SJCRH30 (cell line): ENCODE results near the gene RTN4RL1. TPM values are rescaled to one million over a fixed set of nuclear protein-coding genes. Genes with fewer than 3 reads are reported as not detected.
"Not testable (repeated sequence)": the region's sequence is repeated elsewhere in the genome, so short reads cannot be mapped to it uniquely, and the experiment has no call there.

Source experiments
- DNase-seq, 2 experiments: peaks; one replicate each; pipeline ENCODE4 v3.0.0-alpha.2; 2015 to 2020
- H3K27ac ChIP-seq: fragments of 250-450 bp; sonication (Bioruptor Pico); 2 replicates; pipeline ENCODE4 v1.5.1; 2020; ENCODE audit warnings: mild to moderate bottlenecking, moderate library complexity
- H3K27me3 ChIP-seq: fragments of 250-450 bp; sonication (Bioruptor Pico); 2 replicates; pipeline ENCODE4 v1.5.1; 2020; ENCODE audit warnings: mild to moderate bottlenecking, moderate library complexity
- H3K36me3 ChIP-seq: fragments of 250-450 bp; sonication (Bioruptor Pico); 2 replicates; pipeline ENCODE4 v1.5.1; 2020; ENCODE audit warnings: mild to moderate bottlenecking, moderate library complexity
- H3K4me1 ChIP-seq: fragments of 250-450 bp; sonication (Bioruptor Pico); 2 replicates; pipeline ENCODE4 v1.5.1; 2020; ENCODE audit warnings: mild to moderate bottlenecking, moderate library complexity
- H3K4me3 ChIP-seq: fragments of 250-450 bp; sonication (Bioruptor Pico); 2 replicates; pipeline ENCODE4 v1.5.1; 2020; ENCODE audit warnings: mild to moderate bottlenecking, moderate library complexity
- H3K9me3 ChIP-seq: fragments of 250-450 bp; sonication (Bioruptor Pico); replicated peaks from 2 replicates; pipeline ENCODE4 v1.5.1; 2020; ENCODE audit warnings: mild to moderate bottlenecking, moderate library complexity
- total RNA-seq: library from RNA; depleted of rRNA; stranded (reverse); fragments of >200 nt; shearing (Covaris generic); gene quantifications from 2 replicates; pipeline ENCODE4 v1.2.3, GENCODE V29; 2014

Gene RTN4RL1
- total RNA-seq, 1 experiment from 2014 or later: 0.83 TPM

DNA sequence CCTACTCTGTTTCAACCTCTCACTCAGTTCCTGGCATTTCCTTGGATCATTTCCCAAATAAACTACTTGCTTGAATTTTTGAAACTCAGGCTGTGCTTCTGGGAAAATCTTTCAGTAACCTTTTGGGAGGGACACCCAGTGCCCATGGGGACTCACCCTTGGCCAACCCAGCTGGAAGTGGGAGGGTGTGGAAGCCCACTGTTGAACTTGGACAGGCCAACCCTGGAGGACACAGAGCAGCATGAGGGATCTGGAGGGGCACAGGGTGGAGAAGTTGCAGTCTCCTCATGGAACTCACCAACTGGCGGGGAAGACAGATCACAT, 11.2 kb downstream of the RTN4RL1 start:
- Histone ChIP-seq H3K36me3 (no peaks in the 10 kb centered on the region), H3K27me3 (no peaks in the 10 kb centered on the region; the same call in none of the 2 replicates), H3K27ac (no peak overlapping the region), H3K4me1 (no peaks in the 10 kb centered on the region), H3K4me3 (no peak overlapping the region), H3K9me3 (no peaks in the 10 kb centered on the region)
- DNase-seq: no peak

DNA sequence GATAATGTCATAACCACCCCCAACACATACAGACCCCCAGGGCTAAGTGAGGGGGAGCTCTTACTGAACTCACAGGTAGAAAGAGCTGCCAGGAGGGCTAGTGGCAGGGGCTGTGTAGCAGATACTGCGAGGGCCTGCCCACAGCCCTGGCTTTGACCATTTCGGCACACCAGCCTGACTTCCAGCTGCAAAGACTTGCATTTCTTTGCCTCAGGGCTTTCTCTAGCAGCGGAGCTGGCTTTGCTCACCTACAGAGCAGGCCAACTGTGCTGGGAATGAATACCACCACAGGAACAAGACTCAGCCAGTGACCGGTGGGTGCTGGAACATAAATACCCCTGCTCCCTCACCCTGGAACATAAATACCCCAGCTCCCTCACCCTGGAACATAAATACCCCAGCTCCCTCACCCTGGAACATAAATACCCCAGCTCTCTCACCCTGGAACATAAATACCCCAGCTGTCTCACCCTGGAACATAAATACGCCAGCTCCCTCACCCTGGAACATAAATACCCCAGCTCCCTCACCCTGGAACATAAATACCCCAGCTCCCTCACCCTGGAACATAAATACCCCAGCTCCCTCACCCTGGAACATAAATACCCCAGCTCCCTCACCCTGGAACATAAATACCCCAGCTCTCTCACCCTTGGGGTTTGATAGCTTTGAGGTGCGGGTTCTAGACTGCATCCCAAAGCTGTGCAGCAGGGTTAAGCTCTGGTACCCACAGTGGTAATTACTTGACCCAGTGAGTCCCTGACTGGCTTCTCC, 11.7 kb downstream of the RTN4RL1 start:
- H3K4me1 ChIP-seq, H3K4me3 ChIP-seq, DNase-seq, H3K36me3 ChIP-seq, H3K27me3 ChIP-seq, H3K9me3 ChIP-seq, H3K27ac ChIP-seq: not testable (repeated sequence)

DNA sequence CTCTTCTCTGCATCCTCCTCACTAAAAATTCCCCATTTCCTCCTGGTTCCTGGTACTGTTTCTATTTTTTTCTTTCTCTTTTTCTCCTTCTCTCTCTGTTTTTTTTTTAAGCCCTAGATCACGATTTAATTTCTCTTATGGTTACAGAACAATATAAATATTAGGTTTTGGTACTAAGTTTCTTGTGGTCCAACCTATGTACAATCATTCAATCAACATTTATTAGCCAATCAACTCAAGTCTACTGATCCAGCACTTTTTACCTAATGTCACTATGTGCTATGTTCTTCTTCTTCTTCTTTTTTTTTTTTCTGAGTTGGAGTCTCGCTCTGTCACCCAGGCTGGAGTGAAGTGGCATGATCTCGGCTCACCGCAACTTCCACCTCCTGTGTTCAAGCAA, 12.6 kb downstream of the RTN4RL1 start:
- Histone ChIP-seq H3K4me3 (no peak overlapping the region), H3K36me3 (no peaks in the 10 kb centered on the region), H3K27ac (no peak overlapping the region), H3K4me1 (no peaks in the 10 kb centered on the region), H3K9me3 (no peaks in the 10 kb centered on the region), H3K27me3 (no peaks in the 10 kb centered on the region; the same call in 1 of the 2 replicates)
- no peak for DNase-seq

DNA sequence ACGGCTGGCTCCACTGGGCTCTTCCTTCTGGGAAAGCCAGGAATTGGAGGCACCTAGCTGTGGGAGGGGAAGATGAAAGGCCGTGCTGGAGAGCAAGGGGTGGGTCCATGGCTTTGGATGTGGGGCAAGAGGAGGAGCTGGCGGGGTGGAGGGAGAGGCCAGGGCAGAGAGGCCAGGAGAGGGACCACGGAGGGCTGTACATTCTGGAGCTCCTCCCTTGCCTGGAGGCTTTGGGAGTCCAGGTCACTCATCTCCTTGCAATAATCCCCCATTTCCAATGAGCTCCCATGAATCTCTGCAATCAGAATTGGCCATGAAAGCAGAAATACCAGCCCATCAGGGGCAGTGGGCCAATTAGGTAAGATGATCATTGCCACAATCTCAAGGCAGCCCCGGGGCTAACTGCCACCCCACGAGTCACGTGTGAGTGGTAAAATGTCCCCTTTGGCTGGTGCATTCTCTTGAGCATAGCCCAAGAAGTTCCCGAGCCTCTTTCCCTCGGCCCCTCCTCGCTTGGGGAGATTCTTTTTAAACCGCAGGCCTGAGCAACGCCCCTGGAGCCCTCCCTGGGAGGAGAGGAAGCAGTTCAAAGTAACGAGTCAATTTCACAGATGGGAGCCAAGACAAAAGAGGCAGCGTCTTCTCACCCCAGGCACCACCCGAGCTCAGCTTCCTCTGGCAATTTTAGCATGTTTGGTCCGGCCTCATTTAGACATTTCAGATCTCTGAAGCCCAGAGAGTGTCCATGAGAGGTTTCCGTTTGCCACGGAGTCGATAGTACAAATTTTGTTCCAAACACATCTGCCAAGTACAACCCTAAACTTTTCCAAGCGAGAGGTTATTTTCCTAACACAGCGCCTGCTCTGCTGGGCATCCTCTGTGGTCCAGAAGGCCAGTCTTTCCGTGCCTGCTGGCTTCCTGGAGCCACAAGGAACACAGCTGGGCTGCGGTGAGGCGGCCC, 13.4 kb downstream of the RTN4RL1 start:
- no peaks in the 10 kb centered on the region for H3K36me3 ChIP-seq
- H3K9me3 ChIP-seq: no peaks in the 10 kb centered on the region
- H3K4me1 ChIP-seq: no peaks in the 10 kb centered on the region
- H3K27me3 ChIP-seq: no peaks in the 10 kb centered on the region
- H3K4me3 ChIP-seq: peak overlapping the region; percentile 19; the same call in 1 of the 2 replicates
- DNase-seq: peak in 1 of 2 experiments; percentile 42
- no peak overlapping the region for H3K27ac ChIP-seq

DNA sequence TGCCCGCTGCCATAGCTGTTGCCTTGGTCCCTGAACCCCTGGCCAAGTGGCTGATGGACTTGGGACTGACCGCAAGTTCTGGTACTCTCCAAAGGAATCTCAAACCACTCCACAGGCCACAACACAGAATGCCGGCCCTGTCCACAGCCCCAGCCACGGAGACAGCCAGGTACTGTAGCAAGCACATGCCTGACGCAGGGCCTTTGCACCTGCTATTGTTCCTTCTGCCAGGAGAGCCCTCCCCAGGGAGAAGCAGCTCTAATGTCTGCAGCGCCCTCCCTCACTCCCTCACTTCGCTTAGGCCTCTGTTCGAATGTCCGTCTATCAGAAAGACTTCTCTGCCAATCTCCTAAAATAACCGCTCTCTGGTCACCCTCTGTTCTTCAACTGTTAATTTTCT, 15.4 kb downstream of the RTN4RL1 start:
- H3K27ac ChIP-seq: no peak overlapping the region
- no peaks in the 10 kb centered on the region for H3K36me3 ChIP-seq
- no peak overlapping the region for H3K4me3 ChIP-seq
- H3K27me3 ChIP-seq: no peaks in the 10 kb centered on the region
- DNase-seq: no peak
- no peaks in the 10 kb centered on the region for H3K9me3 ChIP-seq
- H3K4me1 ChIP-seq: no peaks in the 10 kb centered on the region

DNA sequence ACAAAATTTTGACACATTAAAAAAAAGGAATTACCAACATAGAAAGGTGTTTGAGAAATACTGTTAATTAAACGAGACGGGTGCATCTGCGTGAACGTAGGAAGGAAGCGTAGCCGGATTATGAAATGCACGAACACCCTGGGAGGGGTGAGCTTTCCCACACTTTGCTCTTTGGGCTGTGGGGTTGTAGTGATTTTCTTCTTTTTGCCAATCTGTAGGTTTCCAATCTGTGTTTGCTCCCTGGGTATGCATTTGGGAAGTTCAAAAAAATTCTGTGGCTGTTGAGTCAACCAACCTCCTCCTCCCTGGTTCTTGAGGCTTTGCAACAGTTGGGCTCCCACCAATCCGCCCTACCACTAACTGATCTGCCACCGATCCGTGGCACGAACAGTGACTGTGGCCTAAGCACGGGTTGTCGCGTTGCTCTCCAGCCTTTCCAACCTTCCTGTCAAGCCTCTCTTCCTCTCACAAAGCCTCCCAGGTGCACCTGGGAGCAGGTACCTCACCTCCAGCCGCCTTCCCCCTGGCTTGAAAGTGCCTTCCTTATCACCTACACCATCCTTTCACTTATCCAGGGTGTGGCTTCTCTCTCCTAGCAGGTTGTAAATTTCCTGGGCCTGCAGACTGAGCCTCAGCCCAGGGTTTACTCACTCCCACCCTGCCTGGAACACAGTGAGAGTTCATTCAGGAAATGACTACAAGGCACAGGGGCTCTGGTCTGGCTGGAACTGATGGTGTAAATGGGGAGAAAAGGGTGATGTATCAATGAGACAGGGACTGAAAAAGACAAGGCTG, 16.6 kb downstream of the RTN4RL1 start:
- Histone ChIP-seq H3K4me3 (no peak overlapping the region), H3K4me1 (no peaks in the 10 kb centered on the region), H3K27ac (no peak overlapping the region), H3K9me3 (no peaks in the 10 kb centered on the region), H3K27me3 (no peaks in the 10 kb centered on the region), H3K36me3 (no peaks in the 10 kb centered on the region)
- DNase-seq: no peak

DNA sequence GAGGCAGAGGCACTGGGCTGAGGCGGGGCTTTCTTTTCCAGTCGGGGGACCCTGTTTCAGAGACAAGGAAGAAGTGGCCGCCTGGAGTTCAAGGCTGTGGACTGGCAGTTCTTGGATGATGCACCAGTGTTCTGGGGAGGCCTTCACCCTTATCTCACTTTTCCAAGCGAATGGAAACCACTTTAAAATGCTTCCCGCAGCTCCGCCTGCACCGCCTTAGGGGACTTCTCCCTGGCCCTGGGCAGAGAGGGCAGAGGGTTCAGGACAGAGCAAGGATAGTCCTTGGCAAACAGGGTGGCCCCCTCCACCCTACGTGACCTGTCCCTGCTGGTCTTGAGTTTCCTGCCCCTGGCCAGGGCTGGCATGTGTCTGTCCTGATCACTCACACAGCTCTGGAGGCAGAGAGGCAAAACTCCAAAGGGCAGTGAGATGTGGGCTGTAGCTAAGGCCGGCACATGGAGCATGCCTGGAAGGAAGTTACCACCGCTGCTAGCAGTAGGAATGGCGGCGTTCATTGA, 20.6 kb downstream of the RTN4RL1 start:
- Histone ChIP-seq H3K27me3 (no peaks in the 10 kb centered on the region), H3K4me3 (no peak overlapping the region), H3K4me1 (peaks cover 8% of the 10 kb centered on the region), H3K9me3 (no peaks in the 10 kb centered on the region), H3K27ac (no peak overlapping the region), H3K36me3 (no peaks in the 10 kb centered on the region)
- no peak for DNase-seq

DNA sequence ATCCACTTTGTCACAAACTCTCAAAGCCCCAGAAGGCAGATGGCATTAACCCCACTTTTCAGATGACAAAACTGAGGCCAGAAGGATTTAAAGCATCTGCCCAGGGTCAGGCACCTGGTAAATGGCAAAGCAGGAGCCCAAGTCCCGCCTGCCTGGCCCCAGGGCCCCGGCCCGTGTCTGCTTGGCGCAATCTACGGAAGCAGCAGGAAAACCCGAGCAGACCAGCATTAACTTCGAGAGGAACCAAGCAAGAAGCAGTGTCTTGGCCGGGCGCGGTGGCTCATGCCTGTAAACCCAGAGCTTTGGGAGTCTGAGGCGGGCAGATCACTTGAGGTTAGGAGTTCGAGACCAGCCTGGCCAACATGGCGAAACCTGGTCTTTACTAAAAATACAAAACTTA, 21.6 kb downstream of the RTN4RL1 start:
- DNase-seq: no peak
- H3K27me3 ChIP-seq: no peaks in the 10 kb centered on the region
- no peak overlapping the region for H3K4me3 ChIP-seq
- H3K27ac ChIP-seq: no peak overlapping the region
- no peaks in the 10 kb centered on the region for H3K9me3 ChIP-seq
- peaks cover 10% of the 10 kb centered on the region for H3K4me1 ChIP-seq
- H3K36me3 ChIP-seq: no peaks in the 10 kb centered on the region

DNA sequence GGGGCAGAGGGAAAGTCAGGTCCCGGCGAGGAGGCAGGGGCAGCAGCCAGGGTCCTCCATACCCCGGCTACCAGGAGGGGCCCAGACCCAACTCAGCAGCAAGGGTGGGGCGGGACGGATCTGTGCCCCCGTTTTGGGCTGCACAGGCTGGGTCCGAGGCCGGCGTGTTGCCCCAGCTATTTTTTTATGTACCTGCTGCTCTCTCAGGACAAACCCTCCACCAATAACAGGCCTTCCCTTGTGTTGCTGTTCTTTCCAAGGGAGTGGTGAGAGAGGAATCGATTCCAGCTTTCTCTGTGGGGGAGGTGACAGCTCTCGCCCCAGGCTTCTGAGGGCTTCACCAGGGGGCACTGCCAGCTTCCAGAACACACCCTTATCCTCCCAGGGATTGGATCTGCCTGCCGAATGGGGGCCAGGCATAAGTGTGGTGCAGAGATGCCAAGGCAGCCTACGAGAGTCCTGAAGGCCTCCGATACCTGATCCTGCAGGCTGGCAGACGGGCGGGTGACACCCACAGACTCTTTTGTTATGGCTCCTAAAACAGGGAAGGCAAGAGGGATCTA, 22.3 kb downstream of the RTN4RL1 start:
- H3K27me3 ChIP-seq: no peaks in the 10 kb centered on the region
- no peak overlapping the region for H3K4me3 ChIP-seq
- DNase-seq: no peak
- peaks cover 10% of the 10 kb centered on the region for H3K4me1 ChIP-seq
- no peaks in the 10 kb centered on the region for H3K9me3 ChIP-seq
- no peak overlapping the region for H3K27ac ChIP-seq
- no peaks in the 10 kb centered on the region for H3K36me3 ChIP-seq

DNA sequence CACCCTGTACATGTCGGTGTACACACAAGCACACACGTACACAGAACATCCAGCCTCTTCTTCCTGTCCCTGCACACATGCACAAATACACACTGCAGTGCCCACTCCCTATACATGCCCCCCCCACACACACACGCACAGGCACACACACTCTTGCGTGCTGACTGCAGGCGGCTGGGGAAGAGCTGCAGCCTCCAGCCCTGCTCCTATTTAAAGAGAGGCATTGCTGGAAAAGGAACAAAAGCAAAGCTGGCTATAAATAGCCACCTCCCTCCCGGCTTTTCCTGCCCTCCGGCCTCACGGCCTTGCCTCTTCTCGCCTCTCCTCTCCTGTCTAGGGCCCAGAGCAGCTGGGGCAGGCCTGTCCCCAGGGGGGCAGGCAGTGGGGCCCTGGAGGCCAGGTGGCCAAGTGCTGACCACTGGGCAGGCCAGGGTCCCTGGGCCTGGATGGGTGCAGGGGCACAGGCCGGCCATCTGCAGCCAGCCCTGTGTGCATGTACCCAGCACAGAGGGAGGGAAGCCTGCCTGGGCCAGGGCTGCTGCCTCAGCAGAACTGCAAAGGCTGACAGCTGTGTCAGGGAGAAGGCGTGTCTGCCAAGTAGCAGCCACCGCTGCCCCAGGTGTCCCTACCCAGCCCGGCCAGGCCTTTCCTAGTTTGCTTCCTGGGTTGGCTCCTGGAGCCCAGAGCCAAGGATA, 25.4 kb downstream of the RTN4RL1 start:
- peak overlapping the region; percentile 19 for H3K4me3 ChIP-seq
- H3K27me3 ChIP-seq: no peaks in the 10 kb centered on the region; the same call in 1 of the 2 replicates
- H3K27ac ChIP-seq: no peak overlapping the region
- peak; percentile 55 to 63 for DNase-seq
- H3K4me1 ChIP-seq: peaks cover 10% of the 10 kb centered on the region
- no peaks in the 10 kb centered on the region for H3K36me3 ChIP-seq
- no peaks in the 10 kb centered on the region for H3K9me3 ChIP-seq

DNA sequence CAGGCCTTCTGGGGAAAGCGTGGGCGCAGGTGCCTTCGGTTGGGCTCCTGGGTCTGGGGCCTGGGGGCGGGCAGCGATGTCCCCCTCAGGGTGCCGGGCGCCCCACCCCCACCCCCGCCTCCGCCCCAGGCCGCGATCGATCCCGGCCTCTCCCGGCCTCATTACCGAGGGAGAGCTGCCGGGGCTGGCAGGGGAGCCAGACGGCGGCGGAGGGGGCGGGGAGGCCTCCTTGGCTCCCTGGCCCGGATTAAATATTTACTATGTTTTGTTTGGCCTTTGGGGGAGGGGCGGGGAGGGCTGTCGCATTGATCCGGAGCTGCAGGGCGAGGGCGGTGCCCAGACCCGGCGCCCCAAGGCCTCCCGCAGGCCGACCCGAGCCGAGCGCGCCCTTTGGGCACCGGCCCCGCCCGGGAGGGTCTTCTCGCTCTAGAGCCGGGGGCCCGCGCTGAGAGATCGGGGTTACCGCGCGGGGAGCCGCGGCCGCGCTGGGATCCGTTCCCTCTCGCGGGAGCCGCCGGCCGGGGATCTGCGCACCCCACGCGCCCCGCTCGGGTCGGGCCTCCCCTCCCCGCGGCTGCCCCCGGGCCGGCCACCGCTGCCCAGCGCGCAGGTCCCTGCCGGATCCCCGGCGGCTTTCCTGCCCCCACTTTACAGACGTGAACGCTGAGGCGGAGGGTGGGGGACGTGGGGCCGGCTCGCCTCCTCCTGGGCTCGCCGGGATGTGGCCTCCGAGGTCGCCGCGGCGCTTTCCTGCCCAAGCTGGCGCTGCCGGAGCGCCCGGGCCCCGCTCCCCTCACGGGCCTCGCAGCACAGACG, 27.0 kb downstream of the RTN4RL1 start:
- no peaks in the 10 kb centered on the region for H3K36me3 ChIP-seq
- H3K27ac ChIP-seq: no peak overlapping the region
- DNase-seq: no peak
- H3K4me1 ChIP-seq: peaks cover 10% of the 10 kb centered on the region
- no peak overlapping the region for H3K4me3 ChIP-seq
- H3K27me3 ChIP-seq: no peaks in the 10 kb centered on the region; the same call in 1 of the 2 replicates
- H3K9me3 ChIP-seq: no peaks in the 10 kb centered on the region

DNA sequence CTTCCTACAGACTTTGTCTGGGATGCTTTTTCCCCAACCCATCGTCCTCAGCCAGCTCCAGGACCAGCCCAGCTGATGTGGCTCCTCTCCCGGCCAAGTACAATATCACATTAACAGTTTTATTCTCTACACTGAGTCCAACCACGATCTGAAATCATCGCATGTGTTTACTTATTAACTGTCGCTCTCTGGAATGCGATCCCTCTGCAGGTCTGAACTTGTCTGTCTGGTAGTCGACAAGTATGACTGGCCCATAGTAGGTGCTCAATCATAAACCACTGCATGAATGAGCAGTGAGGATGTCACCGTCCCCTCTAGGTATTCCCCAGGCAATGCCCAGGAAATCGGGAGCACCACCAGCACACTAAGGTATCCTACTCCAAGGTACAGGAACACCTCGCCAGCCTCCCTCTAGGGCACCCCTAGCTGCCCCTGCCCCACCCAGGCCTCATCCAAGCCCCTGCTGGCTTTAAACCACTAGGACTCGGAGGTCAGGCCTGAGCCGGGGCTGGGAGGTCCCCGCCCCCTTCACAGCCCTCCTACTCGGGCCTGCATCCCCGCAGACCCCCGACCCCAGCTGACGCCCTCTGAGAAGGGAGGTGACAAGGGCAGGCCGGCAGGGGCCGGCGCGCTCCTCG, 27.7 kb downstream of the RTN4RL1 start:
- no peak overlapping the region for H3K27ac ChIP-seq
- H3K9me3 ChIP-seq: no peaks in the 10 kb centered on the region
- DNase-seq: no peak

More for the DNA sequence above, 27.7 kb downstream of the RTN4RL1 start:
- peaks cover 10% of the 10 kb centered on the region for H3K4me1 ChIP-seq
- H3K36me3 ChIP-seq: no peaks in the 10 kb centered on the region
- no peaks in the 10 kb centered on the region; the same call in 1 of the 2 replicates for H3K27me3 ChIP-seq
- no peak overlapping the region for H3K4me3 ChIP-seq
